GM18517 (cell line): Measurements from ENCODE around the gene GPR152.

Experiments
- ATAC-seq: cut with Tn5 transposase; IDR thresholded peaks from one replicate; pipeline ENCODE4 v1.9.1; 2021; ENCODE audit warnings: mild to moderate bottlenecking, moderate library complexity; ENCODE audit not compliant: unreplicated experiment

The GPR152 gene

DNA sequence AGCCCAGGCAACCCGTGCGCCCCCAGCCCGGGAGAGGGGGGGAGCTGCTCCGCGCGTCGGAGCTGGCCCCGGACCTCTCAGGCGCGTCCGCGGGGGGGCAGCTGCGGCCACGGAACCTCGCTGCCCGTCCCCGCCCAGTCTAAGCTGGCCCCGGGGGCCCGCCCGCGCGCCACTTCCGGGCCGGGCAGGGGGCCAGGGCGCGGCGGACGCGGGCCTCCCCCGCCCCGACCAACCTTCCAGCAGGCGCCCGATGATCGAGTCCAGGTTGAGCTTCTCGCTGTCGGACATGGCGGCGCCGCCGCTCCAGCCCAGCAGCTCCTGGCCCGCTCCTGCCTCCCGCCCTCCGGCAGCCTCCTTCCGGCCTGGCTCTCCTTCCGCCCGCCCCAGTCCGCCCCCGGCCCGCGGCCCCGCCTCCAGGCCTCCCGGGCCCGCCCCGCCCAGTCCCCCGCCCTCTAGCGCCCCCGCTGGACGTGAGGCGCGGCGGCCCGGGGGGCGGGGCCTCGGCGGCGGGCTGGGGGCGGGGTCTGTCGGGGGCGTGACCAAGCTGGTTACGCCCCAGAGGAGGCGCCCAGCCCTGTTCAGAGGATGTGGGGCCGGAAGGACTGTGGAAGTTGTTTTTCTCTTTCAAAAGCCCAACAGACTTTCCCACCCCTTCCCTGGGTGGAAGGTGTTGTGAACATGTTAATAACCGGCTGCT, 50.9 kb downstream of the GPR152 start, which contains the start of gene PPP1CA:
PPP1CA (minus strand) TSS at position 364 of the 697 bp plus-strand sequence; CDS start at position 288, 76 bp downstream.
- peak; percentile 58 for ATAC-seq
